GM23248 (cell line): ENCODE results near the gene GPR35. TPM values are rescaled to one million over a fixed set of nuclear protein-coding genes. Genes with fewer than 3 reads are reported as not detected.
A peak's percentile ranks its signal among the peaks of the same experiment; 100 is the strongest.

Experiments used
- DNase-seq: peaks from one replicate; pipeline ENCODE4 v3.0.0-alpha.2; 2015
- H2AFZ ChIP-seq: fragments of 200-600 bp; sonication (generic); 2 replicates; pipeline ENCODE4 v1.6.1; 2016; ENCODE audit warnings: antibody characterized with exemption
- H3F3A ChIP-seq: fragments of 200-600 bp; sonication (generic); 2 replicates; pipeline ENCODE4 v1.6.1; 2016; ENCODE audit warnings: mild to moderate bottlenecking, antibody characterized with exemption, mixed run types; ENCODE audit not compliant: insufficient read depth
- H3K27ac ChIP-seq: fragments of 200-600 bp; sonication (generic); 2 replicates; pipeline ENCODE4 v1.5.1; 2016; ENCODE audit warnings: mild to moderate bottlenecking
- H3K27me3 ChIP-seq: fragments of 200-600 bp; sonication (generic); replicated peaks from 2 replicates; pipeline ENCODE4 v1.6.1; 2016; ENCODE audit warnings: mild to moderate bottlenecking; ENCODE audit not compliant: insufficient read depth
- H3K36me3 ChIP-seq: fragments of 200-600 bp; sonication (generic); 2 replicates; pipeline ENCODE4 v1.6.1; 2016; ENCODE audit warnings: low read depth, mild to moderate bottlenecking
- H3K4me1 ChIP-seq: fragments of 200-600 bp; sonication (generic); 2 replicates; pipeline ENCODE4 v1.6.1; 2016; ENCODE audit warnings: mild to moderate bottlenecking; ENCODE audit not compliant: insufficient read depth
- H3K4me2 ChIP-seq: fragments of 200-600 bp; sonication (generic); one replicate; pipeline ENCODE4 v1.6.1; 2016; ENCODE audit warnings: mild to moderate bottlenecking; ENCODE audit not compliant: unreplicated experiment
- H3K4me3 ChIP-seq: fragments of 200-600 bp; sonication (generic); 2 replicates; pipeline ENCODE4 v1.5.1; 2016; ENCODE audit warnings: mild to moderate bottlenecking
- H3K79me2 ChIP-seq: fragments of 200-600 bp; sonication (generic); 2 replicates; pipeline ENCODE4 v1.6.1; 2016; ENCODE audit warnings: mild to moderate bottlenecking; ENCODE audit not compliant: insufficient read depth
- H3K9ac ChIP-seq: fragments of 200-600 bp; sonication (generic); 2 replicates; pipeline ENCODE4 v1.6.1; 2016; ENCODE audit warnings: mild to moderate bottlenecking
- H3K9me2 ChIP-seq: fragments of 200-600 bp; sonication (generic); 2 replicates; pipeline ENCODE4 v1.6.1; 2016; ENCODE audit warnings: mixed run types, mild to moderate bottlenecking, moderate library complexity; ENCODE audit not compliant: insufficient read depth
- H3K9me3 ChIP-seq: fragments of 200-600 bp; sonication (generic); one replicate; pipeline ENCODE4 v1.6.1; 2017; ENCODE audit warnings: low read depth
- H4K20me1 ChIP-seq: fragments of 200-600 bp; sonication (generic); 2 replicates; pipeline ENCODE4 v1.6.0; 2016; ENCODE audit not compliant: insufficient read depth
- EZH2 ChIP-seq: fragments of 200-600 bp; sonication (generic); IDR thresholded peaks from 2 replicates; pipeline ENCODE4 v1.6.1; 2018; ENCODE audit warnings: antibody characterized with exemption, mild to moderate bottlenecking; ENCODE audit not compliant: insufficient read depth, poor library complexity, severe bottlenecking
- EZH2phosphoT487 ChIP-seq: fragments of 200-600 bp; sonication (generic); IDR thresholded peaks from 2 replicates; pipeline ENCODE4 v1.6.1; 2018; ENCODE audit warnings: antibody characterized with exemption, moderate library complexity, mild to moderate bottlenecking, low read depth; ENCODE audit not compliant: insufficient read depth
- WGBS, 2 experiments: methylation state at CpG; one replicate each; pipeline ENCODE4 v1.1.6; 2015 to 2017; ENCODE audit warnings: low lambda C conversion rate in 2 of 2, low coverage in 1 of 2; ENCODE audit errors: missing lambda C conversion rate in 2 of 2; 5-methylcytosine and 5-hydroxymethylcytosine counted together
- in situ Hi-C: fragments of 300-500 bp; cut with MboI; formaldehyde crosslinking; loops from 2 replicates; pipeline ENCODE4 v1.15.0; 2020
- polyA plus RNA-seq: library from polyadenylated mRNA; unstranded; fragments of >200 nt; fragmentation: Nextera tagmentation; extraction: Ambion mirVana; gene quantifications from 2 replicates; pipeline ENCODE4 v1.2.1, GENCODE V29; 2016
- total RNA-seq: library from RNA; depleted of rRNA; stranded (reverse); fragments of >200 nt; shearing (Covaris generic); gene quantifications from 2 replicates; pipeline ENCODE4 v1.2.3, GENCODE V29; 2014

GPR35 gene
- total and polyA plus RNA-seq, 2 experiments from 2014 or later = 0.14 TPM; not detected in 1

DNA sequence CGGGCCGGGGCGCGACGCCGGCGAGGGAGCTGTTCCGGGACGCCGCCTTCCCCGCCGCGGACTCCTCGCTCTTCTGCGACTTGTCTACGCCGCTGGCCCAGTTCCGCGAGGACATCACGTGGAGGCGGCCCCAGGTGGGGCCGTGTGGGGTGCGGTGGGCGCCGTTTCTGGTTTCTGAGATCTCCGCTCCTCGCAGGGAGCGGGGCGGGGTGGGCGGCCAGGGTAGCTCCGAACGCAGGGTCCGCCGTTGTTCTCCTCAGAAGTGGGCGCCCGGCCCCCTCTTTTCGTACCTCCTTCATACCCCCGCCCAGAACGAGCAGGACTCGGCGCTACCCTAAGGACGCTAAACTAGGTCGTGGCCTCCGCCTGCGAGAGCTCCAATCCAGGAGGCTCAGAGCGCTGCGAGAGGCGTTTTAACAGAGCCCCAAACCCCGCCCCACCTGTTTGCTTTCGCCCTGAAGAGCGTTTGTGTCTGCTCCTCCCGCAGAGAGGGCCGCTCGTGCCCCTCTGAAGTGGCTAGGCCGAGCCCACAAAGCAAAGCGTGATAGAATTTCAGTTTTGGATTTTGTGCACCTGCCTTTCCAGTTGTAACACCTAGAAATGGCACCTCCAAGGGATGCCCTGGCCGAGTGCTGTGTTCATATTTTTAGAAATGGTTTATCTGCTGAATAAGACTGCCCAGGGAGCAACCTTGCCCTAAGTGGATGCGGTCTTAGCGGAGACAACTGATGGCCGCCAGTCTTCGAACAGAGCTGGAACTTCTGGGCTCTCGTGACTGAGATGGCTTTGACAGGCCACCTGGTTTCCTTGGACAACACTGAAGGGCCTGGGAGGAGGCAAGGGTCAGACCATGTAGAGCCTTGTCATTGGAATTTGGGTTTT lies 38.1 kb upstream of the GPR35 start:
- DNase-seq = peak; percentile 61
- Histone ChIP-seq H2AFZ (peak overlapping the region; percentile 66), H3K9ac (peak overlapping the region; percentile 92), H3K79me2 (peaks cover 70% of the 10 kb centered on the region), H3K27me3 (no peaks in the 10 kb centered on the region), H3K27ac (no peak overlapping the region), H3K36me3 (no peaks in the 10 kb centered on the region), H3K4me1 (peaks cover 19% of the 10 kb centered on the region), H3F3A (peaks cover 4% of the 10 kb centered on the region; the same call in 1 of the 2 replicates), H3K9me2 (no peaks in the 10 kb centered on the region), H3K4me3 (peak overlapping the region; percentile 88), H3K9me3 (no peaks in the 10 kb centered on the region), H4K20me1 (no peaks in the 10 kb centered on the region), H3K4me2 (peak overlapping the region; percentile 99)
- in situ Hi-C loops = no loop called here
- TF ChIP-seq EZH2phosphoT487 (no peak), EZH2 (no peak)
- WGBS, 2 experiments = 3 to 5% methylated on average over 29 to 60 of the region's 62 CpGs

DNA sequence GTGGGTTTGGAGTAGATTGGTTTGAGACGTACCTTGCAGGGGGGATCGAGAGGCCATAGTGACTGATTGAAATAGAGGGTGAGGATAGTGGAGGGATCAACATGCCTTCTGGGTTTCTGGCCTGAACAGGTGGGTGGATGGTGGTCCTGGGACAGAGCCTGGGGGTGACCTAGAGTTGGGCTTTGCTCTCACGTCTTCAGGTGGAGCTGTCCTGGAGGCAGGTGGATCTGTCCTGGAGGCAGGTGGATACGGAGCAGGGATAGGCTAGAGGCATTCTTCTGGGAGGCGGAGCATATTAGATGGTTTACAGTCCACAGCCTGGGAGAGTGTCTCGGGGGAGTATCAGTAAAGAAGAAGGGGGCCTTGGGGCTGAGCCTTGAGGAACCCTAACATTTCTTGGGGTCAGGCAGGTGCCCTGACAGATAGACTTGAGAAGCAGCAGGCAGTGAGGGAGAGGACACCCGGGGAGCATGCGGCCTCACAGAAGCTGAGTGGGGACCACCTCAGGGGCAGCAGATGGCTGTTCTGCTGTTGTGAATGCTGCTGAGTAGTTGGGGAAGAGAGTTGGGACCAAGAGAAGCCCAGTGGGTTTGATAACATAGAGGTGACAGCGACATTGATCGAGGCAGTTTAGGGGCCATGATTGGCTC lies 37.1 kb upstream of the GPR35 start:
- Histone ChIP-seq H3K36me3 (no peaks in the 10 kb centered on the region; the same call in 1 of the 2 replicates), H3F3A (no peaks in the 10 kb centered on the region), H3K27ac (no peak overlapping the region), H3K9me2 (no peaks in the 10 kb centered on the region), H4K20me1 (no peaks in the 10 kb centered on the region), H3K4me3 (peak overlapping the region; percentile 88), H3K27me3 (no peaks in the 10 kb centered on the region), H3K9ac (peak overlapping the region; percentile 92), H3K4me1 (peaks cover 19% of the 10 kb centered on the region), H2AFZ (no peak overlapping the region), H3K79me2 (peaks cover 61% of the 10 kb centered on the region), H3K9me3 (no peaks in the 10 kb centered on the region), H3K4me2 (peak overlapping the region; percentile 99)
- TF ChIP-seq EZH2 = no peak
- TF ChIP-seq EZH2phosphoT487 = no peak
- no peak for DNase-seq
- in situ Hi-C loops = no loop called here
- WGBS, 2 experiments = 70 to 76% methylated on average over 9 to 10 of the region's 10 CpGs

DNA sequence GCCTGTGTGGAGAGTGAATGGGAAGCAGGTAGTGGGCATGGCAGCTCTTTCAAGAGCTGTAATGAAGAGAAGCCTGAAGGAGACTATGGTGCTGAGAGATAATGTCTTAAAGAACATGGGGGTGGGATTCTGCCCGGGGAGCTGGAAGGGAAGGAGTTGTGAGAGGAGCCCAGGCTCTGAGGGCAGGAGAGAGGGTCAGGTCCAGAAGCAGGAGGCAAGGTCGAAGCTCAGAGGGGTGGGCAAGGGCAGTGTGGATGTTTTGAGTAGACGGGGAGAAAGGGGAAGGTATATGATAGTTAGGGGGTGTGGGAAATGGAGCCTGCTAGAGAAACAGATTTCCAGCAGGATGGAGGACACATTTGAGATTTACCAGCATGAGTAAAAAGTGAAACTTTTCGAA lies 36.6 kb upstream of the GPR35 start:
- TF ChIP-seq EZH2 (no peak), EZH2phosphoT487 (no peak)
- H3K4me1 ChIP-seq = peaks cover 19% of the 10 kb centered on the region
- no peaks in the 10 kb centered on the region for H3K27me3 ChIP-seq
- no peak overlapping the region for H3K27ac ChIP-seq
- in situ Hi-C loops = no loop called here
- H3F3A ChIP-seq = no peaks in the 10 kb centered on the region
- H2AFZ ChIP-seq = no peak overlapping the region
- no peak for DNase-seq
- H3K36me3 ChIP-seq = no peaks in the 10 kb centered on the region; the same call in 1 of the 2 replicates
- no peaks in the 10 kb centered on the region for H3K9me2 ChIP-seq
- H3K79me2 ChIP-seq = peaks cover 55% of the 10 kb centered on the region
- H3K4me3 ChIP-seq = no peak overlapping the region
- no peaks in the 10 kb centered on the region for H4K20me1 ChIP-seq
- 67 to 77% methylated on average over 4 of the region's 4 CpGs for WGBS, 2 experiments
- H3K9me3 ChIP-seq = no peaks in the 10 kb centered on the region
- H3K9ac ChIP-seq = no peak overlapping the region
- no peak overlapping the region for H3K4me2 ChIP-seq

DNA sequence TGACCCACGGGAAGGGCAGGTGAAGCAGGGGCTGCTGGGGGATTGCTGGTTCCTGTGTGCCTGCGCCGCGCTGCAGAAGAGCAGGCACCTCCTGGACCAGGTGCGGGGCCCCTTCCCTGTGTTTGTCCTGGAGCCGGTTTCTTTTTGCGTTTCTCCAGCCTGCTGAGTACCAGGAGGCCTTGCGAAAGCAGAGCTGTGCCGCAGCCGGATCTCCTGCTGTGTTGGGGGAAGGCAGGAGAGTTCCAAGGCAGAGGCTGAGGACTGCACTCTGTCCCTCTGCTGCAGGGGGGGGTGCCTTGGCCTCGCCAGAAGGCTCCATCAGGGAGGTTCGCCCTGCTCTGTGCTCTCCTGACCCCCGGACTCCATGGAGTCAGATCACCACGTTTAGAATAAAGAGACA lies 35.9 kb upstream of the GPR35 start:
- Histone ChIP-seq H3K27me3 (no peaks in the 10 kb centered on the region), H3K27ac (no peak overlapping the region), H3K4me2 (no peak overlapping the region), H3K4me1 (peaks cover 16% of the 10 kb centered on the region), H3K9me2 (no peaks in the 10 kb centered on the region), H2AFZ (no peak overlapping the region), H3K4me3 (no peak overlapping the region), H3K79me2 (peaks cover 48% of the 10 kb centered on the region), H3K9ac (no peak overlapping the region), H4K20me1 (no peaks in the 10 kb centered on the region), H3K36me3 (no peaks in the 10 kb centered on the region; the same call in 1 of the 2 replicates), H3K9me3 (no peaks in the 10 kb centered on the region), H3F3A (no peaks in the 10 kb centered on the region)
- WGBS, 2 experiments = 86 to 88% methylated on average over 14 of the region's 14 CpGs
- TF ChIP-seq EZH2 = no peak
- TF ChIP-seq EZH2phosphoT487 = no peak
- no peak for DNase-seq
- in situ Hi-C loops = no loop called here
